Peyer's patch (tissue), 4 donors: ENCODE results near the gene DLGAP1.

ENCODE experiments used
- CTCF ChIP-seq, 6 experiments: fragments of 450-650 bp in 4 of 6; fragments of 200-600 bp in 2 of 6; sonication (generic) in 1 of 6; IDR thresholded peaks; one replicate each; pipeline ENCODE4 v1.5.1; 2017 to 2019; ENCODE audit warnings: antibody characterized with exemption in 6 of 6, mild to moderate bottlenecking in 3 of 6, moderate library complexity in 1 of 6
- POLR2A ChIP-seq, 2 donors: fragments of 450-650 bp; IDR thresholded peaks; one replicate each; pipeline ENCODE4 v1.5.1; 2017; ENCODE audit warnings: antibody characterized with exemption in 2 of 2, mild to moderate bottlenecking in 2 of 2, moderate library complexity in 2 of 2

GRCh38 chr18:3900327-3900726 lies 554.8 kb downstream of the DLGAP1 start:
- TF ChIP-seq CTCF (IDR thresholded peaks at IDR 0.05) (no peak), POLR2A (IDR thresholded peaks at IDR 0.05) (no peak)
